HepG2 (cell line): ENCODE data around the gene KRTAP20-3. TPM values are rescaled to one million over a fixed set of nuclear protein-coding genes. Genes with fewer than 3 reads are reported as not detected.

Experiments
- CREB1 ChIP-seq, 2 experiments: fragments of 450-650 bp in 1 of 2; IDR thresholded peaks; 2 replicates each; pipeline ENCODE4 v1.6.1; 2016 to 2017; ENCODE audit warnings: control low read depth in 1 of 2, mild to moderate bottlenecking in 1 of 2, missing compliant biosample characterization in 1 of 2, missing genetic modification characterization in 1 of 2
- ELK4 ChIP-seq: sonication (generic); formaldehyde crosslinking; IDR thresholded peaks from 2 replicates; pipeline ENCODE4 v1.9.0; 2021; ENCODE audit warnings: missing genetic modification reagents, borderline replicate concordance
- GLI4 ChIP-seq: sonication (generic); formaldehyde crosslinking; IDR thresholded peaks from 2 replicates; pipeline ENCODE4 v1.5.1; 2020; ENCODE audit warnings: missing genetic modification reagents, mild to moderate bottlenecking, moderate library complexity, borderline replicate concordance
- HINFP ChIP-seq: sonication (generic); formaldehyde crosslinking; IDR thresholded peaks from 2 replicates; pipeline ENCODE4 v1.4.0; 2020; ENCODE audit warnings: low read depth, mild to moderate bottlenecking, missing genetic modification reagents
- HNF1A ChIP-seq, 2 experiments: sonication (generic) in 1 of 2; formaldehyde crosslinking in 1 of 2; IDR thresholded peaks; 2 replicates each; pipeline versions ENCODE4 v1.4.0 to v1.6.1; 2016 to 2020; ENCODE audit warnings: borderline replicate concordance in 1 of 2, low read depth in 1 of 2, mild to moderate bottlenecking in 1 of 2, missing genetic modification reagents in 1 of 2
- IKZF1 ChIP-seq: fragments of 450-650 bp; IDR thresholded peaks from 2 replicates; pipeline ENCODE4 v1.7.1; 2016
- KDM2A ChIP-seq: sonication (generic); formaldehyde crosslinking; IDR thresholded peaks from 2 replicates; pipeline ENCODE4 v1.4.0; 2020; ENCODE audit warnings: low read depth, missing genetic modification reagents, borderline replicate concordance
- MLXIP ChIP-seq: sonication (generic); formaldehyde crosslinking; IDR thresholded peaks from 2 replicates; pipeline ENCODE4 v1.9.0; 2021; ENCODE audit warnings: missing genetic modification reagents, borderline replicate concordance
- ZFP37 ChIP-seq: sonication (generic); formaldehyde crosslinking; IDR thresholded peaks from 2 replicates; pipeline ENCODE4 v1.4.0; 2020; ENCODE audit warnings: missing genetic modification reagents, borderline replicate concordance
- ZNF512B ChIP-seq: sonication (generic); formaldehyde crosslinking; IDR thresholded peaks from 2 replicates; pipeline ENCODE4 v1.5.1; 2020; ENCODE audit warnings: missing genetic modification reagents, mild to moderate bottlenecking, borderline replicate concordance
- ZNF574 ChIP-seq: sonication (generic); formaldehyde crosslinking; IDR thresholded peaks from 2 replicates; pipeline ENCODE4 v1.4.0; 2020; ENCODE audit warnings: missing genetic modification reagents
- polyA plus RNA-seq, 8 experiments: library from polyadenylated mRNA; depleted of rRNA in 3 of 8; stranded (reverse) in 7 of 8; unstranded in 1 of 8; fragments of >200 nt; fragmentation: Illumina TruSeq in 4 of 8; extraction: Trizol in 4 of 8; gene quantifications; 2 replicates each; pipeline versions ENCODE4 v1.2.1 to v1.2.3, GENCODE V29; 2011 to 2016; ENCODE audit warnings: low read depth in 4 of 8, missing spikeins in 1 of 8, mixed read lengths in 1 of 8; ENCODE audit not compliant: insufficient read depth in 1 of 8
- total RNA-seq, 5 experiments: library from RNA; depleted of rRNA; stranded (reverse); fragments of >200 nt; fragmentation: Illumina TruSeq; extraction: Trizol; gene quantifications; 2 replicates each; pipeline ENCODE4 v1.2.3, GENCODE V29; 2016; ENCODE audit warnings: low read depth in 1 of 5

The KRTAP20-3 gene
- total and polyA plus RNA-seq, 2 of the 13 experiments (the other 11 are each of a cell fraction or from before 2014, with no cell fraction given) = not detected

- TF ChIP-seq MLXIP (CRISPR knock-in tag) (no peak), CREB1 (IDR thresholded peaks at IDR 0.05) (no peak), CREB1 (CRISPR knock-in tag; IDR thresholded peaks at IDR 0.05) (no peak), ZNF512B (no peak), ELK4 (CRISPR knock-in tag) (no peak), HNF1A (IDR thresholded peaks at IDR 0.05; ENCODE audit: low read depth) (no peak), HNF1A (CRISPR knock-in tag; IDR thresholded peaks at IDR 0.05; ENCODE audit: borderline replicate concordance) (no peak), GLI4 (CRISPR knock-in tag) (no peak), KDM2A (CRISPR knock-in tag) (no peak), ZFP37 (CRISPR knock-in tag) (no peak), HINFP (CRISPR knock-in tag) (no peak), IKZF1 (no peak), ZNF574 (CRISPR knock-in tag) (no peak)
Observed at GRCh38 chr21:30629200-30629599, 13.5 kb upstream of the KRTAP20-3 start (continued).
